ENCODE data around the gene PCDH9.
"Not testable (repeated sequence)": the region's sequence is repeated elsewhere in the genome, so short reads cannot be mapped to it uniquely, and the experiment has no call there.

PCDH9 gene

GRCh38 chr13:66895780-66896179 is 334.4 kb downstream of the PCDH9 start:
- no peak for TF ChIP-seq CTCF (IDR thresholded peaks at IDR 0.05; ENCODE audit: borderline replicate concordance, insufficient read depth, low read depth, low read length)

GRCh38 chr13:66895320-66895719 is 334.8 kb downstream of the PCDH9 start:
- no peak overlapping the region for H3K4me3 ChIP-seq (ENCODE audit: low read depth, low read length)
- no peak for TF ChIP-seq CTCF (IDR thresholded peaks at IDR 0.05; ENCODE audit: borderline replicate concordance, insufficient read depth, low read depth, low read length)

More at GRCh38 chr13:66895780-66896179, 334.4 kb downstream of the PCDH9 start:
- H3K4me3 ChIP-seq (ENCODE audit: low read depth, low read length) = no peak overlapping the region

- H3K4me3 ChIP-seq (ENCODE audit: low read depth, low read length) = no peak overlapping the region
- TF ChIP-seq CTCF (IDR thresholded peaks at IDR 0.05; ENCODE audit: borderline replicate concordance, insufficient read depth, low read depth, low read length) = no peak
Observed at GRCh38 chr13:66888698-66889097, 341.4 kb downstream of the PCDH9 start.

GRCh38 chr13:66887088-66887487 is 343.0 kb downstream of the PCDH9 start:
- H3K4me3 ChIP-seq (ENCODE audit: low read depth, low read length) = no peak overlapping the region

GRCh38 chr13:66886264-66886663 is 343.9 kb downstream of the PCDH9 start:
- no peak for TF ChIP-seq CTCF (IDR thresholded peaks at IDR 0.05; ENCODE audit: borderline replicate concordance, insufficient read depth, low read depth, low read length)

More at GRCh38 chr13:66887088-66887487, 343.0 kb downstream of the PCDH9 start:
- TF ChIP-seq CTCF (IDR thresholded peaks at IDR 0.05; ENCODE audit: borderline replicate concordance, insufficient read depth, low read depth, low read length) = no peak

GRCh38 chr13:66881170-66881569 is 349.0 kb downstream of the PCDH9 start:
- H3K4me3 ChIP-seq (ENCODE audit: low read depth, low read length) = not testable (repeated sequence)

More at GRCh38 chr13:66886264-66886663, 343.9 kb downstream of the PCDH9 start:
- no peak overlapping the region for H3K4me3 ChIP-seq (ENCODE audit: low read depth, low read length)

GRCh38 chr13:66879988-66880387 is 350.1 kb downstream of the PCDH9 start:
- TF ChIP-seq CTCF (IDR thresholded peaks at IDR 0.05; ENCODE audit: borderline replicate concordance, insufficient read depth, low read depth, low read length) = no peak
- H3K4me3 ChIP-seq (ENCODE audit: low read depth, low read length) = no peak overlapping the region

GRCh38 chr13:66875264-66875663 is 354.9 kb downstream of the PCDH9 start:
- H3K4me3 ChIP-seq (ENCODE audit: low read depth, low read length) = no peak overlapping the region
- TF ChIP-seq CTCF (IDR thresholded peaks at IDR 0.05; ENCODE audit: borderline replicate concordance, insufficient read depth, low read depth, low read length) = no peak
